HUES6 (cell line): ENCODE results near the gene KMT2B.

Source experiments
- H3K27ac ChIP-seq: 2 replicates; pipeline ENCODE4 v1.7.0; 2013; ENCODE audit warnings: low read depth, mild to moderate bottlenecking, low read length, inconsistent platforms
- H3K27me3 ChIP-seq: 2 replicates; pipeline ENCODE4 v1.6.1; 2013; ENCODE audit warnings: low read length; ENCODE audit not compliant: control insufficient read depth, insufficient read depth
- H3K36me3 ChIP-seq: 2 replicates; pipeline ENCODE4 v1.6.1; 2013; ENCODE audit warnings: low read length; ENCODE audit not compliant: control insufficient read depth, insufficient read depth
- H3K4me1 ChIP-seq: 2 replicates; pipeline ENCODE4 v1.6.1; 2013; ENCODE audit warnings: low read length; ENCODE audit not compliant: control insufficient read depth, insufficient read depth
- H3K4me3 ChIP-seq: 2 replicates; pipeline ENCODE4 v1.5.1; 2013; ENCODE audit warnings: low read depth, low read length
- H3K9ac ChIP-seq: one replicate; pipeline ENCODE4 v1.6.1; 2013; ENCODE audit warnings: mild to moderate bottlenecking, low read length
- H3K9me3 ChIP-seq: 2 replicates; pipeline ENCODE4 v1.6.1; 2013; ENCODE audit warnings: low read depth, low read length; ENCODE audit not compliant: control insufficient read depth, insufficient read depth

The KMT2B gene

DNA sequence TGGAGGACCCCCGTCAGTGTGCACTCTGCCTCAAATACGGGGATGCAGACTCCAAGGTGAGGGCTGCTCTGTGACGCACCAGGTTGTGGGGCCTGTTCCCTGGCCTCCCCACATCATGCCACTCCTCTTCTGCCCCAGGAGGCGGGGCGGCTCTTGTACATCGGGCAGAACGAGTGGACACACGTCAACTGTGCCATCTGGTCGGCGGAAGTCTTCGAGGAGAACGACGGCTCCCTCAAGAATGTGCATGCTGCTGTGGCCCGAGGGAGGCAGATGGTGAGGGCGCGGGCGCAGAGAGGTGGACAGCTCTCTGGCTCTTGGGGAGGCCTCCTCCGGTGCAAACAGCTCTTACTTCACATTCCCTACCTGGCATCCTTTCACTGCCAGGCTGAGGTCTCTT is 11.2 kb downstream of the KMT2B start:
- Histone ChIP-seq H3K9ac (no peak overlapping the region), H3K27ac (no peak overlapping the region), H3K27me3 (no peaks in the 10 kb centered on the region), H3K4me1 (no peaks in the 10 kb centered on the region), H3K9me3 (no peaks in the 10 kb centered on the region), H3K4me3 (no peak overlapping the region), H3K36me3 (peaks cover 95% of the 10 kb centered on the region)

DNA sequence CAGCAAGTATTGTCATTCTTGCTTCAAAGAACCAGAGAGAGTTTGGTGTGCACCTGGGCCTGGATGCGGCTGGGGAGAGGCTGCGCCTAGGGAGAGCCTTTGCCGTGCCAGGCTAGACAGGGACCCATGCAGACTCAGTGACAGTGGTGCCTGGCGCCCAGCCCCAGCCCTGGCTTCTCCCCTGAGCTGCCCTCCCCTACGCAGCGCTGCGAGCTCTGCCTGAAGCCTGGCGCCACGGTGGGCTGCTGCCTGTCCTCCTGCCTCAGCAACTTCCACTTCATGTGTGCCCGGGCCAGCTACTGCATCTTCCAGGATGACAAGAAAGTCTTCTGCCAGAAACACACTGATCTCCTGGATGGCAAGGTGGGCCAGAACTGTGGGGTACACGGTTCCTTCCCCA is 12.0 kb downstream of the KMT2B start:
- Histone ChIP-seq H3K4me1 (no peaks in the 10 kb centered on the region), H3K27ac (no peak overlapping the region), H3K9ac (no peak overlapping the region), H3K4me3 (no peak overlapping the region), H3K27me3 (no peaks in the 10 kb centered on the region), H3K9me3 (no peaks in the 10 kb centered on the region), H3K36me3 (peaks cover 95% of the 10 kb centered on the region)

DNA sequence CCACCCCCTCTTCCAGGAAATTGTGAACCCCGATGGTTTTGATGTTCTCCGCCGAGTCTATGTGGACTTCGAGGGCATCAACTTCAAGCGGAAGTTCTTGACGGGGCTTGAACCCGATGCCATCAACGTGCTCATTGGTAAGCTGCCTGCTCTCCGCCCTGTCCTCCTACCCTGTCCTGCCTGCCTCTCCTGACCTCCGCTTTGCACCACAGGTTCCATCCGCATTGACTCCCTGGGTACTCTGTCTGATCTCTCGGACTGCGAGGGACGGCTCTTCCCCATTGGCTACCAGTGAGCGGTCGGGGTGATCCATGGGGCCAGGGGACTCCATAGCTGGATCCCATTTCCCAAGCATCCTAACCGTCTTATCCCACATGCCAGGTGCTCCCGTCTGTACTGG is 12.5 kb downstream of the KMT2B start:
- Histone ChIP-seq H3K9me3 (no peaks in the 10 kb centered on the region), H3K27me3 (no peaks in the 10 kb centered on the region), H3K4me3 (no peak overlapping the region), H3K9ac (no peak overlapping the region), H3K36me3 (peaks cover 95% of the 10 kb centered on the region), H3K4me1 (no peaks in the 10 kb centered on the region), H3K27ac (no peak overlapping the region)

GRCh38 chr19:35731353-35731752 is 13.6 kb downstream of the KMT2B start:
- Histone ChIP-seq H3K36me3 (peaks cover 92% of the 10 kb centered on the region), H3K4me3 (no peak overlapping the region), H3K27ac (no peak overlapping the region), H3K4me1 (no peaks in the 10 kb centered on the region), H3K9ac (no peak overlapping the region), H3K27me3 (no peaks in the 10 kb centered on the region), H3K9me3 (no peaks in the 10 kb centered on the region)

DNA sequence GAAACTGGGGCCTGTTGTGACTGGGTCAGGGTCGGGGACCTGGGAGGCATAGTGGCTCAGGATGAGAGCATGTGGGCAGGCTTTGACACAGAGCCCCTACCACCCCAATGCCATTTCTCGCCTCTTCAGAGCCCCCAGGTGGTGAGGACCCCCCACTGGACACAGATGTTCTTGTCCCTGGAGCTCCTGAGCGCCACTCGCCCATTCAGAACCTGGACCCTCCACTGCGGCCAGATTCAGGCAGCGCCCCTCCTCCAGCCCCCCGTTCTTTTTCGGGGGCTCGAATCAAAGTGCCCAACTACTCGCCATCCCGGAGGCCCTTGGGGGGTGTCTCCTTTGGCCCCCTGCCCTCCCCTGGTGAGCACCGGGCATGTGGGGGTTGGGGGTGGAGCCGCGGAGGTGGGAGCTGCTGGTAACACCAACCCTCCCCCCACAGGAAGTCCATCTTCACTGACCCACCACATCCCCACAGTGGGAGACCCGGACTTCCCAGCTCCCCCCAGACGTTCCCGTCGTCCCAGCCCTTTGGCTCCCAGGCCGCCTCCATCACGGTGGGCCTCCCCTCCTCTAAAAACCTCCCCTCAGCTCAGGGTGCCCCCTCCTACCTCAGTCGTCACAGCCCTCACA is 14.1 kb downstream of the KMT2B start:
- Histone ChIP-seq H3K9ac (no peak overlapping the region), H3K4me1 (no peaks in the 10 kb centered on the region), H3K27me3 (no peaks in the 10 kb centered on the region), H3K36me3 (peaks cover 94% of the 10 kb centered on the region), H3K27ac (no peak overlapping the region), H3K4me3 (no peak overlapping the region), H3K9me3 (no peaks in the 10 kb centered on the region)

- Histone ChIP-seq H3K4me1 (no peaks in the 10 kb centered on the region), H3K27me3 (no peaks in the 10 kb centered on the region), H3K27ac (no peak overlapping the region), H3K9me3 (no peaks in the 10 kb centered on the region), H3K9ac (no peak overlapping the region), H3K4me3 (no peak overlapping the region), H3K36me3 (peaks cover 92% of the 10 kb centered on the region)
These were observed 14.9 kb downstream of the KMT2B start for GRCh38 chr19:35732540-35733179.

DNA sequence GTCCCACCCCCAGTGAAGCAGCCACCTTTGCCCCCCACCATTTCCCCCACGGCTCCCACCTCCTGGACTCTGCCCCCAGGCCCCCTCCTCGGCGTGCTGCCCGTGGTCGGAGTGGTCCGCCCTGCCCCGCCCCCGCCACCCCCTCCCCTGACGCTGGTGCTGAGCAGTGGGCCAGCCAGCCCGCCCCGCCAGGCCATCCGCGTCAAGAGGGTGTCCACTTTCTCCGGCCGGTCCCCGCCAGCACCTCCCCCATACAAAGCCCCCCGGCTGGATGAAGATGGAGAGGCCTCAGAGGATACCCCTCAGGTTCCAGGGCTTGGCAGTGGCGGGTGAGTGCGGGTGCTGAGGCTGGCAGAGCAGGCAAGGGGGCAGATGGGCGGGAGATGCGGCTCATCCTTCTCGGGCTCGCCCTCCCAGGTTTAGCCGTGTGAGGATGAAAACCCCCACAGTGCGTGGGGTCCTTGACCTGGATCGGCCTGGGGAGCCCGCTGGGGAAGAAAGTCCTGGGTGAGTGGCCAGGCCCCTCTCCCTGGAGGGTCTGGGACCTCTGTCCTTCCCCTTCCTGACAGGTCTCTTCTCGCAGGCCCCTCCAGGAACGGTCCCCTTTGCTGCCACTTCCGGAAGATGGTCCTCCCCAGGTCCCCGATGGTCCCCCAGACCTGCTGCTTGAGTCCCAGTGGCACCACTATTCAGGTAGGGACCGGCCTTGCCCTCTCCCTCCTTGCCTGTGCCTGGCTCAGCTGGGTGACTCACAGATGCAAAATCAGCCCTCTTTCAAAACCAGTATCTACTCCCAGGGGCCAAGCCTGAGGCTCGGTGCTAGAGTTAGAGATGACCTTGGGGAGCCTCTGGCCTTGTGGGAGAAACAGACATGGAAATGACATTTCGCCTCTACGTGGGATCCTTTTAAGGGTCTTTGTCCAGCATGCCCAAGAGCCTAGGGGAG is 15.7 kb downstream of the KMT2B start:
- Histone ChIP-seq H3K9me3 (no peaks in the 10 kb centered on the region), H3K9ac (no peak overlapping the region), H3K27ac (no peak overlapping the region), H3K4me3 (no peak overlapping the region), H3K27me3 (no peaks in the 10 kb centered on the region), H3K4me1 (no peaks in the 10 kb centered on the region), H3K36me3 (peaks cover 92% of the 10 kb centered on the region)

GRCh38 chr19:35734273-35734672 is 16.5 kb downstream of the KMT2B start:
- no peaks in the 10 kb centered on the region for H3K4me1 ChIP-seq
- H3K27ac ChIP-seq: no peak overlapping the region
- H3K36me3 ChIP-seq: peaks cover 90% of the 10 kb centered on the region
- H3K9me3 ChIP-seq: no peaks in the 10 kb centered on the region
- H3K27me3 ChIP-seq: no peaks in the 10 kb centered on the region
- no peak overlapping the region for H3K4me3 ChIP-seq
- no peak overlapping the region for H3K9ac ChIP-seq

- no peaks in the 10 kb centered on the region for H3K27me3 ChIP-seq
- H3K27ac ChIP-seq: no peak overlapping the region
- H3K9me3 ChIP-seq: no peaks in the 10 kb centered on the region
- H3K36me3 ChIP-seq: peaks cover 84% of the 10 kb centered on the region
- H3K4me1 ChIP-seq: no peaks in the 10 kb centered on the region
- no peak overlapping the region for H3K4me3 ChIP-seq
- no peak overlapping the region for H3K9ac ChIP-seq
These were observed 17.1 kb downstream of the KMT2B start for GRCh38 chr19:35734889-35735288.

DNA sequence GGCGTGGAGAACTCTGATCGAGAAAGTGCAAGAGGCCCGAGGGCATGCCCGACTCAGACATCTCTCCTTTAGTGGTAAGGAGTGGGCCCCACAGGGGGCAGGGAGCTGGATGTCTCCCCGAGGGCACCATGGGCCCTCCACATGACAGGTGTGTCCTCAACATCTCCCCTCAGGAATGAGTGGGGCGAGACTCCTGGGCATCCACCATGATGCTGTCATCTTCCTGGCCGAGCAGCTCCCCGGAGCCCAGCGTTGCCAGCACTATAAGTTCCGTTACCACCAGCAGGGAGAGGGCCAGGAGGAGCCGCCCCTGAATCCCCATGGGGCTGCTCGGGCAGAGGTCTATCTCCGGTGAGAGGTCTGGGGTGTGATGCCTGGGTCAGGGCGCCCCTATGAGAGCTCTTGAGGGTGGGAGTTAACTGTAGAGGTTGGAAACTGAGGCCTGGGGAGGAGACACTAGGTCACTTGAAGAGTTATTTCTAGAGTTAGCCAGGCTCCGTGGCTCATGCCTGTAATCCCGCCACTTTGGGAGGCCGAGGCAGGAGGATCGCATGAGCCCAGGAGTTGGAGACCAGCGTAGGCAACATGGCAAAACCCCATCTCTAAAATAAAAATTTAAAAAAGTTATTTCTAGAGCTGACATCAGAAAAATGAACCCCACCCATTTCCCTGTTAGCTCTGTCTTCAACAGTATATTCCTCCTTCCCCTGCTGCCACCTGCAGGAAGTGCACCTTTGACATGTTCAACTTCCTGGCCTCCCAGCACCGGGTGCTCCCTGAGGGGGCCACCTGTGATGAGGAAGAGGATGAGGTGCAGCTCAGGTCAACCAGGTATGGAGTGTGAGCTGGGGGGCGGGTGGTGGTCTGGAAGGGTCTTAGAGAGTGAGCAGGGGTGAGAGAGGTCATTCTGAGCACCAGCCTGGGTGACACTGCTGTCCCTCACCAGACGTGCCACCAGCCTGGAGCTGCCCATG is 19.4 kb downstream of the KMT2B start:
- H3K9ac ChIP-seq: no peak overlapping the region
- H3K27ac ChIP-seq: no peak overlapping the region
- no peak overlapping the region for H3K4me3 ChIP-seq
- H3K9me3 ChIP-seq: no peaks in the 10 kb centered on the region
- no peaks in the 10 kb centered on the region for H3K27me3 ChIP-seq
- peaks cover 61% of the 10 kb centered on the region for H3K36me3 ChIP-seq
- H3K4me1 ChIP-seq: no peaks in the 10 kb centered on the region
